OCI-LY7 (cell line): ENCODE measurements around the gene CCDC91. TPM values are rescaled to one million over a fixed set of nuclear protein-coding genes. Genes with fewer than 3 reads are reported as not detected.

Experiments
- BruUV-seq: library from RNA; stranded (reverse); fragments of 400-500 nt; replicated peaks from 2 replicates; lab custom pipeline; 2021; lab: Mats Ljungman, UMichigan
- CTCF ChIA-PET: fragments of 300-600 bp; sonication (Branson Sonifier 250); formaldehyde crosslinking; loops from one replicate; lab custom pipeline; 2022; ENCODE audit warnings: antibody characterized with exemption; ENCODE audit not compliant: unreplicated experiment; lab: Charles Lee
- POLR2A ChIA-PET: fragments of 300-600 bp; sonication (Branson Sonifier 250); formaldehyde crosslinking; loops from one replicate; lab custom pipeline; 2022; ENCODE audit warnings: antibody characterized with exemption; lab: Charles Lee
- DNase-seq: peaks from one replicate; pipeline ENCODE4 v3.0.0-alpha.2; 2015; ENCODE audit warnings: low spot score
- H2AFZ ChIP-seq: fragments of 200-600 bp; sonication (generic), shearing (Covaris generic); 2 replicates; pipeline ENCODE4 v1.6.1; 2014; ENCODE audit warnings: mild to moderate bottlenecking, antibody characterized with exemption, low read length, moderate library complexity
- H3K27ac ChIP-seq: fragments of 200-600 bp; sonication (generic); 2 replicates; pipeline ENCODE4 v1.5.1; 2014; ENCODE audit warnings: mixed run types, low read depth, mild to moderate bottlenecking, moderate library complexity, low read length, inconsistent platforms; ENCODE audit not compliant: poor library complexity, severe bottlenecking
- H3K36me3 ChIP-seq: fragments of 200-600 bp; sonication (generic); 2 replicates; pipeline ENCODE4 v1.6.1; 2014; ENCODE audit warnings: mild to moderate bottlenecking, antibody characterized with exemption, low read length, moderate library complexity, mixed read lengths; ENCODE audit not compliant: insufficient read depth
- H3K4me1 ChIP-seq: fragments of 200-600 bp; sonication (generic); 2 replicates; pipeline ENCODE4 v1.5.1; 2014; ENCODE audit warnings: mild to moderate bottlenecking, low read length; ENCODE audit not compliant: insufficient read depth, poor library complexity, severe bottlenecking
- H3K4me2 ChIP-seq: fragments of 200-600 bp; sonication (generic); 2 replicates; pipeline ENCODE4 v1.6.1; 2014; ENCODE audit warnings: mild to moderate bottlenecking, low read length
- H3K4me3 ChIP-seq: fragments of 200-600 bp; sonication (generic); 2 replicates; pipeline ENCODE4 v1.5.1; 2014; ENCODE audit warnings: mild to moderate bottlenecking, low read depth, low read length; ENCODE audit not compliant: poor library complexity, severe bottlenecking
- H3K79me2 ChIP-seq: fragments of 200-600 bp; sonication (generic); 2 replicates; pipeline ENCODE4 v1.6.1; 2016; ENCODE audit warnings: low read depth, mild to moderate bottlenecking, low read length, moderate library complexity, mixed read lengths; ENCODE audit not compliant: insufficient read depth
- H3K9me2 ChIP-seq: fragments of 200-600 bp; sonication (generic); 2 replicates; pipeline ENCODE4 v1.6.1; 2016; ENCODE audit warnings: mild to moderate bottlenecking, low read length, mixed read lengths; ENCODE audit not compliant: insufficient read depth
- H3K9me3 ChIP-seq: fragments of 200-600 bp; sonication (generic); 2 replicates; pipeline ENCODE4 v1.6.1; 2014; ENCODE audit warnings: mild to moderate bottlenecking, mixed run types, low read length, mixed read lengths
- H4K20me1 ChIP-seq: fragments of 200-600 bp; sonication (generic); 2 replicates; pipeline ENCODE4 v1.6.1; 2014; ENCODE audit warnings: mild to moderate bottlenecking, antibody characterized with exemption, low read length, moderate library complexity, mixed read lengths; ENCODE audit not compliant: insufficient read depth
- CTCF ChIP-seq: fragments of 200-600 bp; sonication (generic); conservative IDR thresholded peaks from 2 replicates; pipeline ENCODE4 v1.5.1; 2014; ENCODE audit warnings: mild to moderate bottlenecking, antibody characterized with exemption, low read length, moderate library complexity, mixed read lengths
- EZH2phosphoT487 ChIP-seq: fragments of 200-600 bp; sonication (generic); IDR thresholded peaks from 2 replicates; pipeline ENCODE4 v1.6.1; 2018; ENCODE audit warnings: low read depth, borderline replicate concordance, mild to moderate bottlenecking, mixed run types, antibody characterized with exemption, low read length, moderate library complexity, mixed read lengths
- intact Hi-C: fragments of 100-400 bp; cut with micrococcal nuclease; formaldehyde crosslinking; loops from one replicate; pipeline ENCODE4 v1.10.0; 2022; ENCODE audit not compliant: unreplicated experiment
- total RNA-seq, 2 experiments: library from RNA; depleted of rRNA in 1 of 2; stranded (reverse); fragments of >200 nt in 1 of 2; shearing (Covaris generic) in 1 of 2; gene quantifications; 2 replicates each; pipeline ENCODE4 v1.2.3, GENCODE V29; 2014 to 2022

Gene CCDC91
- total RNA-seq, 2 experiments from 2014 or later = 15.8 to 23.8 TPM

DNA sequence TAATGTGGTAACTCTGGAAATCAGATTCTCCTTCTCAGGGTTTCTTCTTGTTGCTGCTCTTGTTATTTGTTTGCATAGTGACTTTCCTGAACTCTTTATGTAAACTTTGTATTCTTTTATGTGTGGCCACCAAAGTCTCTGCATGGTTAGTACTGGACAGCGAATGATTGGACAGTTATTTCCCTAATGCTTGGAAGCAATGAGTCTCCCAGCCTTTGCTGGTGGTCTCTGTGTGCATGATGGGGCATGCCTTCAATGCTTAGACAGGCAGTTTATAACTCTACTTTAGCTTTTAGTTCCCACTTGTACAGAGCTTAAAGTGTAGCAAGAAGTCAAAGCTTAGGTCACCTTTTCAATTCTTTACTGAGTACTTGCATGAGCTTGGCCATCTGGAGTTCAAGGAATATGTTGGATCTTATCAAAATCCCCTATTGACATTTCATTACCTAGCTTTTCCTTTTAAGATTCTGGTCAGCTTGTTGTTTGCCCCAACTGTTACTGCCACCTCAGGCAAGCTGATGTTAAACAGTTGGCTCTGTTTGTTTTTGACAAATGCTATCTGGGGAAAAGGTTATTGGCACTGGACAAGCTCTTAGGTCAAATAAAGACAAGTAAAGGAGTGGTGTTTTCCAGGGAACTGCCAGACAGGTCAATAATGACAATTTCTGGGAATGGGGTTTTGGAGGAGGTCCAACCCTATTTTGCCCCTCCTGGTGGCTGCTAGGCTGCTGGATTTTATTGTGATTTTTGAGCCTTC lies 12.3 kb downstream of the CCDC91 start:
- H3K4me2 ChIP-seq = no peak overlapping the region
- H3K79me2 ChIP-seq = peaks cover 14% of the 10 kb centered on the region; the same call in 1 of the 2 replicates
- POLR2A ChIA-PET = interaction anchor here (0.5 to 1.7 kb wide), 3 partner anchors 9 to 447 kb away, joined by 3 to 6 read pairs (median 3); no protein-coding TSS in a partner anchor
- CTCF ChIA-PET = no interaction called here
- H3K9me2 ChIP-seq = no peaks in the 10 kb centered on the region
- H3K9me3 ChIP-seq = peaks cover 24% of the 10 kb centered on the region; the same call in 1 of the 2 replicates
- H3K27ac ChIP-seq = no peak overlapping the region
- DNase-seq = no peak
- H2AFZ ChIP-seq = no peak overlapping the region
- H3K36me3 ChIP-seq = no peaks in the 10 kb centered on the region
- H3K4me3 ChIP-seq = no peak overlapping the region
- TF ChIP-seq EZH2phosphoT487 = no peak
- TF ChIP-seq CTCF = no peak
- intact Hi-C loops = no loop called here
- H4K20me1 ChIP-seq = no peaks in the 10 kb centered on the region
- BruUV-seq = no TSS peak
- no peaks in the 10 kb centered on the region for H3K4me1 ChIP-seq

GRCh38 chr12:28209782-28210181 lies 19.5 kb downstream of the CCDC91 start:
- no TSS peak for BruUV-seq
- H3K4me3 ChIP-seq = no peak overlapping the region
- peak; percentile 36 for DNase-seq
- no peaks in the 10 kb centered on the region for H3K9me2 ChIP-seq
- H3K4me2 ChIP-seq = no peak overlapping the region
- intact Hi-C loops = no loop called here
- H3K27ac ChIP-seq = no peak overlapping the region
- H3K79me2 ChIP-seq = no peaks in the 10 kb centered on the region
- H3K9me3 ChIP-seq = peaks cover 24% of the 10 kb centered on the region
- H4K20me1 ChIP-seq = no peaks in the 10 kb centered on the region
- H3K4me1 ChIP-seq = no peaks in the 10 kb centered on the region
- TF ChIP-seq EZH2phosphoT487 = no peak
- no peak for TF ChIP-seq CTCF
- ChIA-PET POLR2A (interaction anchor here (0.9 to 1.1 kb wide), 2 partner anchors 9 to 19 kb away, joined by 3 read pairs; no protein-coding TSS in a partner anchor), CTCF (no interaction called here)
- H3K36me3 ChIP-seq = peaks cover 19% of the 10 kb centered on the region
- H2AFZ ChIP-seq = no peak overlapping the region

- no peaks in the 10 kb centered on the region for H3K9me2 ChIP-seq
- H3K4me3 ChIP-seq = no peak overlapping the region
- CTCF ChIA-PET = no interaction called here
- H3K9me3 ChIP-seq = peaks cover 29% of the 10 kb centered on the region
- H2AFZ ChIP-seq = no peak overlapping the region
- intact Hi-C loops = no loop called here
- H4K20me1 ChIP-seq = no peaks in the 10 kb centered on the region
- POLR2A ChIA-PET = interaction anchor here (1.2 kb wide), 1 partner anchor 9 kb away, joined by 6 read pairs; no protein-coding TSS in a partner anchor
- H3K4me2 ChIP-seq = no peak overlapping the region
- no peaks in the 10 kb centered on the region for H3K79me2 ChIP-seq
- BruUV-seq = no TSS peak
- TF ChIP-seq EZH2phosphoT487 = no peak
- TF ChIP-seq CTCF = no peak
- no peak for DNase-seq
- H3K27ac ChIP-seq = no peak overlapping the region
- H3K4me1 ChIP-seq = no peaks in the 10 kb centered on the region
- H3K36me3 ChIP-seq = peaks cover 19% of the 10 kb centered on the region
Measured at GRCh38 chr12:28212182-28212581, 21.9 kb downstream of the CCDC91 start.
